ENCODE data around the gene BNC2. TPM values are rescaled to one million over a fixed set of nuclear protein-coding genes. Genes with fewer than 3 reads are reported as not detected.

Gene BNC2
- total and polyA plus RNA-seq, 2 experiments from 2014 or later = 13.8 to 18.5 TPM

- no peak overlapping the region for H3K4me3 ChIP-seq
- no peaks in the 10 kb centered on the region for H3K36me3 ChIP-seq (ENCODE audit: low read depth)
- H3K79me2 ChIP-seq (ENCODE audit: insufficient read depth) = peaks cover 99% of the 10 kb centered on the region
- 66 to 67% methylated on average over 3 of the region's 3 CpGs for WGBS, 2 experiments (ENCODE audit: low coverage in 1 of 2, low lambda C conversion rate in 2 of 2, missing lambda C conversion rate in 2 of 2)
- H3K9me3 ChIP-seq (ENCODE audit: low read depth) = no peaks in the 10 kb centered on the region
- no peak overlapping the region for H3K27ac ChIP-seq
- H3K9ac ChIP-seq = no peak overlapping the region
- no peak overlapping the region for H3K4me2 ChIP-seq (ENCODE audit: unreplicated experiment)
- no peak overlapping the region for H2AFZ ChIP-seq
- no peaks in the 10 kb centered on the region for H3K27me3 ChIP-seq (replicated peaks; ENCODE audit: insufficient read depth)
- H3K4me1 ChIP-seq (ENCODE audit: insufficient read depth) = no peaks in the 10 kb centered on the region
- H4K20me1 ChIP-seq (ENCODE audit: insufficient read depth) = no peaks in the 10 kb centered on the region
- no peak for DNase-seq
- in situ Hi-C loops (cut with MboI) = no loop called here
- TF ChIP-seq EZH2phosphoT487 (IDR thresholded peaks at IDR 0.05; ENCODE audit: insufficient read depth, low read depth) (no peak), EZH2 (IDR thresholded peaks at IDR 0.05; ENCODE audit: insufficient read depth, poor library complexity, severe bottlenecking) (no peak)
- no peaks in the 10 kb centered on the region for H3K9me2 ChIP-seq (ENCODE audit: insufficient read depth)
- no peaks in the 10 kb centered on the region for H3F3A ChIP-seq (ENCODE audit: insufficient read depth)
Measured at GRCh38 chr9:16846986-16847385, 23.5 kb downstream of the BNC2 start.

DNA sequence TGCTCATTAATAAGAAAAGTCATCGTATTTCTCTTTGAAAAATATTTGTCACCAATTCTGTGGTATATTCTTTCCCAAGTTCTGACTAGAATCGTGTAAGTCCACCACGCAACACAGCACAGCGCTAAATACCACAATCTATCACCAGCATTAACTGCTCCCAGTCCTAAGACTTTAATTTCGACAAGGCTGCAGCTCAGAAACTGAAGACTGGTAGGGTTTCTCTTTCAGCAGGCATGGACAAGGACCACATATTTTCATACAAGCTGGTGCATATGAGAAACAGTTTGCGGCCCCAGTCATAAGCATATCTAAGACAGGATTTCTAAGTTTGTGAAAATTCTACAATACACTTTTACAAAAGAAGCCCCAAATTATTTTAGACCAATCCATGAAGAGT is 24.1 kb downstream of the BNC2 start:
- Histone ChIP-seq H3K4me1 (ENCODE audit: insufficient read depth) (no peaks in the 10 kb centered on the region), H3K27ac (no peak overlapping the region), H4K20me1 (ENCODE audit: insufficient read depth) (no peaks in the 10 kb centered on the region), H3F3A (ENCODE audit: insufficient read depth) (no peaks in the 10 kb centered on the region), H3K36me3 (ENCODE audit: low read depth) (no peaks in the 10 kb centered on the region), H3K9me3 (ENCODE audit: low read depth) (no peaks in the 10 kb centered on the region), H3K9me2 (ENCODE audit: insufficient read depth) (no peaks in the 10 kb centered on the region), H3K79me2 (ENCODE audit: insufficient read depth) (peaks cover 99% of the 10 kb centered on the region), H3K9ac (no peak overlapping the region), H3K4me2 (ENCODE audit: unreplicated experiment) (no peak overlapping the region), H2AFZ (no peak overlapping the region), H3K4me3 (no peak overlapping the region), H3K27me3 (replicated peaks; ENCODE audit: insufficient read depth) (no peaks in the 10 kb centered on the region)
- in situ Hi-C loops (cut with MboI) = no loop called here
- DNase-seq = no peak
- no peak for TF ChIP-seq EZH2 (IDR thresholded peaks at IDR 0.05; ENCODE audit: insufficient read depth, poor library complexity, severe bottlenecking)
- no peak for TF ChIP-seq EZH2phosphoT487 (IDR thresholded peaks at IDR 0.05; ENCODE audit: insufficient read depth, low read depth)
- WGBS, 2 experiments (ENCODE audit: low coverage in 1 of 2, low lambda C conversion rate in 2 of 2, missing lambda C conversion rate in 2 of 2) = 97 to 99% methylated on average over 6 of the region's 6 CpGs

DNA sequence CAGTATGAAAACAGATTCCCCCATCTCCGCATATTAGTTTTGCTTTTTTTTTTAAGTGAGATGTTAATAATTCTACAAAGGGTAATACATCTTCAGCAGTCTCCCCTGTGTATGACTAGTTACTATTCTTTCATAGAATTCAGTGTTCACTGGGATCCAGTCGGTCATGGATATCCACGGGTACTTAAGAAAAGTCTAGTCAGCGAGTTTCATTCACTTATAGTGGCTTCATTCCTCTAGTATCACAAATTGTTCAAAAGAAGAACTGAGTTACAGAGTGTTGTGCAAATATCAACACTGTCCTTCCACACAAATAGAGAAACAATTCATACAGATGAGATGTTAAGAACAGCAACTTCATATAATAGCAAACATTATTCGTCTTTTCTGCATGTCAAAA is 35.7 kb downstream of the BNC2 start:
- no peak for TF ChIP-seq EZH2 (IDR thresholded peaks at IDR 0.05; ENCODE audit: insufficient read depth, poor library complexity, severe bottlenecking)
- TF ChIP-seq EZH2phosphoT487 (IDR thresholded peaks at IDR 0.05; ENCODE audit: insufficient read depth, low read depth) = no peak
- H4K20me1 ChIP-seq (ENCODE audit: insufficient read depth) = no peaks in the 10 kb centered on the region
- in situ Hi-C loops (cut with MboI) = no loop called here
- H3K36me3 ChIP-seq (ENCODE audit: low read depth) = no peaks in the 10 kb centered on the region
- H3K27ac ChIP-seq = no peak overlapping the region
- DNase-seq = no peak
- no peak overlapping the region for H3K4me3 ChIP-seq
- H3K4me2 ChIP-seq (ENCODE audit: unreplicated experiment) = no peak overlapping the region
- H2AFZ ChIP-seq = no peak overlapping the region
- H3K9me2 ChIP-seq (ENCODE audit: insufficient read depth) = no peaks in the 10 kb centered on the region
- peaks cover 97% of the 10 kb centered on the region for H3K79me2 ChIP-seq (ENCODE audit: insufficient read depth)
- H3K27me3 ChIP-seq (replicated peaks; ENCODE audit: insufficient read depth) = no peaks in the 10 kb centered on the region
- H3K9me3 ChIP-seq (ENCODE audit: low read depth) = no peaks in the 10 kb centered on the region
- peaks cover 26% of the 10 kb centered on the region for H3F3A ChIP-seq (ENCODE audit: insufficient read depth)
- WGBS, 2 experiments (ENCODE audit: low coverage in 1 of 2, low lambda C conversion rate in 2 of 2, missing lambda C conversion rate in 2 of 2) = 97 to 98% methylated on average over 5 of the region's 5 CpGs
- no peak overlapping the region for H3K9ac ChIP-seq
- peaks cover 16% of the 10 kb centered on the region for H3K4me1 ChIP-seq (ENCODE audit: insufficient read depth)

DNA sequence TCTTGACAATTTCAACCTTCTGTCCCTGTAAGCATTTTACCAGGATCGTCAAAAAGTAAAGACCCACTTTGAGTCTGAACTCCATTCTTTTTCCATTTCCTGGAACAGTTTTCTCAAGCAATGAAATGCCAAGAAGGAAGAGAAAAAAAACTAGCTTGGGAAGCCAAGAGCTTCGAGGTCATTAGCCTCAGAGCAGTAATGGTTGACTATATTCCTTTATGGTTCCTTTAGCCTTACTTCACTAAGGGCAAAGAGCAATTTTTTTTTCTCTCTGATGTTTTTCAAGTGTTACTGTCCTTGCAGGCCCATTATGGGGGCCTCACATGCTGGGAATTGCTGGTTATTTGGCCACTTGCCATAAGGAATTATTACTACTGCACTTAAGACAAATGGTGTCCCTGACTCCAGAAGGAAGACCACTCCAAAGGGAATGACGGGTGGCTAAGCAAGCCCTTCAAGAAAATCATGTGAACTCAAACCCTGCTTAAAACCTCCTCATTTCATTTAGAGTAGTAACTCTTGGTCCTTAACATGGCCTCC is 37.1 kb downstream of the BNC2 start:
- Histone ChIP-seq H3K9ac (no peak overlapping the region), H3K9me3 (ENCODE audit: low read depth) (no peaks in the 10 kb centered on the region), H3K27ac (no peak overlapping the region), H2AFZ (no peak overlapping the region), H3K36me3 (ENCODE audit: low read depth) (no peaks in the 10 kb centered on the region), H3K79me2 (ENCODE audit: insufficient read depth) (peaks cover 93% of the 10 kb centered on the region), H3K4me1 (ENCODE audit: insufficient read depth) (peaks cover 28% of the 10 kb centered on the region), H3K9me2 (ENCODE audit: insufficient read depth) (no peaks in the 10 kb centered on the region), H4K20me1 (ENCODE audit: insufficient read depth) (no peaks in the 10 kb centered on the region), H3K4me3 (no peak overlapping the region), H3K4me2 (ENCODE audit: unreplicated experiment) (no peak overlapping the region), H3K27me3 (replicated peaks; ENCODE audit: insufficient read depth) (no peaks in the 10 kb centered on the region), H3F3A (ENCODE audit: insufficient read depth) (peaks cover 28% of the 10 kb centered on the region)
- 89 to 91% methylated on average over 3 of the region's 3 CpGs for WGBS, 2 experiments (ENCODE audit: low coverage in 1 of 2, low lambda C conversion rate in 2 of 2, missing lambda C conversion rate in 2 of 2)
- no peak for DNase-seq
- no peak for TF ChIP-seq EZH2phosphoT487 (IDR thresholded peaks at IDR 0.05; ENCODE audit: insufficient read depth, low read depth)
- no peak for TF ChIP-seq EZH2 (IDR thresholded peaks at IDR 0.05; ENCODE audit: insufficient read depth, poor library complexity, severe bottlenecking)
- in situ Hi-C loops (cut with MboI) = no loop called here

DNA sequence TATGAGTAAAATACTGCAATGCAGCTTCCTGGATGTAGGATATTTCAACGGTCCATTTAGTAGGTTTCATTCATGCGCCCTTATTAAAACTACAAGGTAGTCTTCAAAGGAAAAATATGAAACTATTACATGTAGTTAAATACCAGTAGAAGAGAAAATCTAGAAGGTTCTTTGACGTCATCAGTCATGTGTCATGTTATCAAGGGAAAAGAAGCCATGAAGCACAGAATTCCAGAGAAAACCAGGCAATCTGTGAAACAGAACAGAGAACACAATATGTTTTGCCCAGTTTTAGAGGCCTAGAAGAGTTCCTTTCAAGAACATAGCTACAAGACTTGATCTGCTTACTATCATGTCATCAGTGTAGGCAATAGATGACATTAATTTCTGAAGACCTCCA is 38.4 kb downstream of the BNC2 start:
- H3F3A ChIP-seq (ENCODE audit: insufficient read depth) = peaks cover 40% of the 10 kb centered on the region
- no peak for DNase-seq
- H3K4me3 ChIP-seq = no peak overlapping the region
- in situ Hi-C loops (cut with MboI) = no loop called here
- no peak overlapping the region for H2AFZ ChIP-seq
- H3K4me2 ChIP-seq (ENCODE audit: unreplicated experiment) = no peak overlapping the region
- H4K20me1 ChIP-seq (ENCODE audit: insufficient read depth) = no peaks in the 10 kb centered on the region
- TF ChIP-seq EZH2 (IDR thresholded peaks at IDR 0.05; ENCODE audit: insufficient read depth, poor library complexity, severe bottlenecking) (no peak), EZH2phosphoT487 (IDR thresholded peaks at IDR 0.05; ENCODE audit: insufficient read depth, low read depth) (no peak)
- H3K79me2 ChIP-seq (ENCODE audit: insufficient read depth) = peaks cover 92% of the 10 kb centered on the region
- H3K4me1 ChIP-seq (ENCODE audit: insufficient read depth) = peaks cover 41% of the 10 kb centered on the region
- H3K9me3 ChIP-seq (ENCODE audit: low read depth) = no peaks in the 10 kb centered on the region
- H3K27ac ChIP-seq = no peak overlapping the region
- no peak overlapping the region for H3K9ac ChIP-seq
- H3K27me3 ChIP-seq (replicated peaks; ENCODE audit: insufficient read depth) = no peaks in the 10 kb centered on the region
- no peaks in the 10 kb centered on the region for H3K9me2 ChIP-seq (ENCODE audit: insufficient read depth)
- no peaks in the 10 kb centered on the region for H3K36me3 ChIP-seq (ENCODE audit: low read depth)
- WGBS, 2 experiments (ENCODE audit: low coverage in 1 of 2, low lambda C conversion rate in 2 of 2, missing lambda C conversion rate in 2 of 2) = 85 to 87% methylated on average over 3 of the region's 3 CpGs

Measured in GM23248 (cell line).